ENCODE measurements around the gene RO60.

The RO60 gene

GRCh38 chr1:193062698-193063463, 3.5 kb downstream of the RO60 start:
- FAIRE-seq: no peak

- no peak for FAIRE-seq
Observed at GRCh38 chr1:193065954-193066353, 6.5 kb downstream of the RO60 start.

GRCh38 chr1:193066606-193067005, 7.2 kb downstream of the RO60 start:
- no peak for FAIRE-seq

GRCh38 chr1:193068013-193068412, 8.6 kb downstream of the RO60 start:
- FAIRE-seq: no peak

GRCh38 chr1:193069748-193070385, 10.5 kb downstream of the RO60 start:
- FAIRE-seq: peak; percentile 68

- FAIRE-seq: no peak
Observed at GRCh38 chr1:193070386-193070753, 11.0 kb downstream of the RO60 start.

- FAIRE-seq: no peak
Observed at GRCh38 chr1:193070942-193071341, 11.5 kb downstream of the RO60 start.

GRCh38 chr1:193077991-193078390, 18.6 kb downstream of the RO60 start:
- FAIRE-seq: no peak

- FAIRE-seq: no peak
Observed at GRCh38 chr1:193079187-193079586, 19.8 kb downstream of the RO60 start.

GRCh38 chr1:193083365-193084088, 24.1 kb downstream of the RO60 start:
- no peak for FAIRE-seq

- peak; percentile 84 for FAIRE-seq
Observed at GRCh38 chr1:193085263-193085662, 25.9 kb downstream of the RO60 start.

- peak; percentile 93 for FAIRE-seq
Observed at GRCh38 chr1:193086342-193086741, 26.9 kb downstream of the RO60 start.

- FAIRE-seq: no peak
Observed at GRCh38 chr1:193087893-193088292, 28.5 kb downstream of the RO60 start.

GRCh38 chr1:193090865-193091264, 31.5 kb downstream of the RO60 start:
- no peak for FAIRE-seq

- no peak for FAIRE-seq
Observed at GRCh38 chr1:193094112-193094511, 34.7 kb downstream of the RO60 start.

GRCh38 chr1:193102662-193103061, 43.2 kb downstream of the RO60 start:
- FAIRE-seq: no peak

- FAIRE-seq: no peak
Observed at GRCh38 chr1:193103759-193104501, 44.5 kb downstream of the RO60 start.

GRCh38 chr1:193104502-193104906, 45.1 kb downstream of the RO60 start:
- no peak for FAIRE-seq

- no peak for FAIRE-seq
Observed at GRCh38 chr1:193104907-193105820, 45.8 kb downstream of the RO60 start, which contains the start of gene GLRX2. GLRX2 (minus strand) TSS chr1:193105414; CDS start chr1:193105382, 32 bp downstream.

GRCh38 chr1:193105821-193106177, 46.4 kb downstream of the RO60 start:
- no peak for FAIRE-seq

GRCh38 chr1:193108471-193108870, 49.1 kb downstream of the RO60 start:
- FAIRE-seq: no peak

Measured in TTC549 (cell line).